Retina (tissue), 1 donor: ENCODE data around the gene MFSD2A.
"Not testable (repeated sequence)": the region's sequence is repeated elsewhere in the genome, so short reads cannot be mapped to it uniquely, and the experiment has no call there.

Source experiments
- DNase-seq: peaks from one replicate; pipeline ENCODE4 v3.0.0-alpha.2; 2016

Gene MFSD2A

GRCh38 chr1:39940980-39941871, 13.7 kb upstream of the MFSD2A start:
- no peak for DNase-seq

GRCh38 chr1:39943471-39944290, 11.3 kb upstream of the MFSD2A start:
- DNase-seq: no peak

DNA sequence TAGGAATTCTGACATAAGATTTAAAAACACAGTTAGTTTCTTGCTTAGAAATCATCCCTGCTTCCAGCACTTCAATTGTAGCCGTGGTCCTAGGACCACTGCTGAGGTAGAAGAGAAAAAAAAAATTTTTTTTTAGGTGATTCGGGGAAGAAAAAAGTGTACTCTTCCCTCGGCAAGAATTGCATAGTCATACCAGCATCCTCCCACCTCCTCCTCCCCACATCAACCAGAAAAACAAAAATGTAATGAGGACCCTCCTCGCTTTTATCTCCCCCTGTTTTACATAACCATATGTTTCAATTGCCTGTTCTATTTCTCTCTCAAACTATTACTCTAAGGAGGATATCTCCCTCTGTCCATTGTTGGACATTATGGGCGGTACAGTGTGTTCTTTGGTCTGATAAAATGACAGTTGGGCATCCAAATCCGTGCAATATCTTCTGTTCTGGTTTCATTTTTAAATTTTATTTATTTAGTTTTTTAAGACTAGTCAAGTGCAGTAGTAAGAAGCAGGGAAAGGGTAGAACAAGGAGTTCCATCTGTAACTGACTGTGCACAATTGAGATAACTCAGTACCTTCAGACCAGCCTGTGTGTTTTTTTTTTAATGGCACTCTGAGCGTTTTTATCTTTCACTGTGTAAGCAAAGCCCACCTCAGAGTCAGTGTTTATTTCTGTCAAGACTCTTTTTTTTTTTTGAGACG, 10.4 kb upstream of the MFSD2A start:
- DNase-seq: no peak

- DNase-seq: no peak
Measured at GRCh38 chr1:39946216-39946615, 8.7 kb upstream of the MFSD2A start.

- no peak for DNase-seq
Measured at GRCh38 chr1:39947260-39947659, 7.7 kb upstream of the MFSD2A start.

DNA sequence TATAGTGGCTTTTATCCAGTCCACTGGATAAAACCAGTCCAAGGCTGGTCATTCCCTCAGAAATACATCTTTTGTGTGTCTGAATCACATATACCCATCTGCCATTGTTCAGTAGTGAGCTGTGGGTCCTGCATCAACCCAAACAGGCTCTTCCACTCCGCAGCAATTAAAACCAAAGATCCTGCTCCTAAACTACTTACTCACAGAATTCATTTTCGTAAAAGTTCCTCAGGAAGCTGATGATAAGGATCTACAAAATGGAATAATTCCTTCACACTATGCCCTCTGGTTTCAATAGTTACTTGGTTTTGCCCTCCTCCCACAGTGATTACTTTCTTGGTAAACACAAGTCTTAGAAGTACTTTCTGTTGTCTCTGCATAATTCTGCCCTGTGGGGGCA, 5.1 kb upstream of the MFSD2A start:
- no peak for DNase-seq

GRCh38 chr1:39951926-39952325, 3.0 kb upstream of the MFSD2A start:
- no peak for DNase-seq

DNA sequence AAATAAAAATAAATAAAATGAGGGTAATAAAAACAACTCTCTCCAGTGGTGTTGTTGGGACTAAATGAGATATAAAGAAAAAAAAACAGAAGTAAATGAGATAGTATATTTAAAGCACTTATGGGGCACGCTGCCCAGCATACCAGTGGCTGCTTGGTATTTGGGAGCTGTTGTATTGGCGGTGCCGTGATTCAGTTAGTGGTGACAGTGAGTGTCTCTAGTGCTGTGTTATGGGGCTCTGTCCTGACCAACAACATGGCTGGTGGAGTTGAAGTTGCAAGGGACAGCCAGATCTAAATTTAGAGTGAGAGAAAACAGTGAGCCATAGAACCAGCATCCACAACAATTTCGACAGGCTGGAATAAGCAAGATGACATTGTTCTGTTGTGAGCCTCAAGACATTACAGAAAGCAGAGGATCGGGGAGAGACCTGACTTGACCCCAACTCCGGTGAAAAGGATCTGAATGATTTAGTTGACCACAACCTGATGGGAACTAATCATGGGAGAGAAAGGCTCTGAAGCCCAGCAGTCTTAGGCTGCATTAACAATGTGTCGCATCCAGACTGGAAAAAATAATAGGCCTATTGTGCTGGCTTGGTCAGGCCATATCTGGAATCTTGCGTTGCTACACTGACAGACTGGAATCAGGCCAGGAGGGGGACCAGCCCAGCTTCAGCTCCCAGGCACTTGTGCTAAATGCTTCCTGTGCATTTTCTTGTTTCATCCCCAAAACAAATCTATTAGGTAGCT, 2.4 kb upstream of the MFSD2A start:
- peak; percentile 60 for DNase-seq

- no peak for DNase-seq
Measured at GRCh38 chr1:39954324-39954869, 548 bp upstream of the MFSD2A start.

GRCh38 chr1:39955547-39956539, 898 bp downstream of the MFSD2A start:
- peak; percentile 71 for DNase-seq

GRCh38 chr1:39957299-39958015, 2.5 kb downstream of the MFSD2A start:
- DNase-seq: no peak

DNA sequence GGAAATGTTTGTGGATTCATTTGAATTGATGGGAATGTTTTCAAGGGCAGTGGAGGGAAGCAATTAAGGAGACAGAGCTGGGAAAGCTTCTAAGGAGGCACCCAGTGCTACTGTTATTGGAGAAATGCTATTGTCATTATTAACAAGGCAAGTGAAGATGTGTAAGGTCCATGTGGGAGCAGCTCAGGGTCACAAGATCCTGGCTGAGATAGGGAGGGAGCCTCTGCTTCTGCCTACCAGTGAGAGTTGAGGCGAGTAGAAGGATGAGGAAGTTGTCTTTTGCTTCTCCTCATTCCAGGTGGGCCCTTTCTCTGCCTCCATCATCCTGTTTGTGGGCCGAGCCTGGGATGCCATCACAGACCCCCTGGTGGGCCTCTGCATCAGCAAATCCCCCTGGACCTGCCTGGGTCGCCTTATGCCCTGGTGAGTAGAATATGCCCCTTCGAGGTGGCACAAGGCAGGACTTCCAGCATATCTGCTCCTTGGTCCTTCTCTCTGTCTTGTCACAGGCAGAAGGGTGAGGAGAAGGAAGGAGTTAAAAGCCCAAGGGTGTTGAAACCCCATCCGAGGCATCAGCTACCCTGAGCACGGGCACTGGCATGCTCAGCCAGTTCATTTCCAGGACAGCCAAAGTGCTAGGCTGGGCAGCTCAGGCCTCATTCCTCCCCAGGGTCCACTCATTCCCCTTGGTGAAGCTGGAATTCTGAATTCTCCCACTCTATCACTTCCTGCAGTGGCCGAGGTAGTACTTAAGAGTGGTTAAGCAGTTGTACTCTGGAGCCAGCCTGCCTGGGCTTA, 3.7 kb downstream of the MFSD2A start:
- no peak for DNase-seq

DNA sequence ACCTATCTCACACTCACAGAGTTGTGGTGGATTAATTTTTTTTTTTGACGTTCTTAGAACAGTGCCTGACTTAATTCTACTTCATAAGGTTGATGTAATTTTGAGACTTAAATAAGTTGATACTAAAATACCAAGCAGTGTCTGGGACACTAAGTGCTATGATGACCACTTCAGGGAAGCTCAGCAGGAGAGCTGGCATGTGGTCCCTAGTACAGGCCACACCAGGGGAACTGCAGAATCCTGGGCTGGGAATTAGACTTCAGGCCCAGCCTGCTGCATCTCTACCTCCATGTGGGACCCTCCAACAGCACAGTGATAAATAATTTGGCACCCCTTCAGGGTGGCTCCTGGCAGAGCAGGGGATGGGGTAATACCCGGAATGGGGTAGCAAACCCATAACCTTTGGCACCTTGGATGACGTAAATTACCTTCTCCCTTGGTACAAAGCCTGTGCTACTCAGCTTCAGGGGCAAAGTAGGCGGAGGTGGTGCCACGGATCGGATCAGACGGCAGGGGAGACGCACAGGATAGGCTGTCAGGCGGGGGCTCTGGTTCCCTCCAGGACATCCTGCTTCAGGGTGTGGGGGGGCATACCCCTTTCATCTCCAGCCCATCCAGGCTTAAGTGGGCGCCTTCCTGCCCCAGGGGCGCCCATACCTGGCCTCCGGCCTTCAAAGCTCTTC, 4.8 kb downstream of the MFSD2A start:
- DNase-seq: no peak

DNA sequence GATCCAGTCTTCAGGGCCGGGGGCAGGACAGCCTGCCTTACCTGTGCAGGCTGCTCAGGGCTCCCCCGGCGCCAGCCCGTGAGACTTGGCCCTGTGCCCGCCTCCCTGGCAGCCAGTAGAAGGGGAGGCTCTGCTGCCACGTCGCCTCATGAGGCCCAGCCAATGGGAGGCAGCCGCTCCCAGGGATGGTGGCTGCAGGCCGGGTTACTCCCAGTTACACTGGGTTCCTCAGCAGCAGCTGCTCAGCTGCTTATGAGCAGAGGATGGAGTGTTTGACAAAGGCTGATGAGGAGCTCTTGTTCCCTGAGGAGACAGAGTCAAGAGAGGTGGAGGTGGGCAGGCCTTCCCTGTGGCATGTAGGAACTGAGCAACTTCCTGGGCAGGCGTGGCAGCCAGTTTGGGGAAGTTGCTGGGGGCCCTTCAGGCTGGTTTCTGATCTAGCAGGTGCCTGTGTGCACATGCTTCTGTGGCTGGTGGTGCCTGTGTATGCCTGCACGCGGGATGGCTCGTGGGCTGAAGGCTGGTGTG, 5.5 kb downstream of the MFSD2A start:
- no peak for DNase-seq

DNA sequence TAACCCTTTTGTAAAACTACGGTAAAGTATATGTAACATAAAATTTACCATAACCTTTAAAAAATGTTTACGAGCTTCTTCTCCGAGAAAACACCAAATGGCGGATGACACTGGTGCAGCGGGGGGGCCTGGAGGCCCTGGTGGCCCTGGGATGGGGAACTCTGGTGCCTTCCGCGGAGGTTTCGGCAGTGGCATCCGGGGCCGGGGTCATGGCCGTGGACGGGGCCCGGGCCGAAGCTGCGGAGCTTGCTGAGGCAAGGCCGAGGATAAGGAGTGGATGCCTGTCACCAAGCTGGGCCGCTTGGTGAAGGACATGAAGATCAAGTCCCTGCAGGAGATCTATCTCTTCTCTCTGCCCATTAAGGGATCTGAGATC, 7.5 kb downstream of the MFSD2A start:
- no peak for DNase-seq

DNA sequence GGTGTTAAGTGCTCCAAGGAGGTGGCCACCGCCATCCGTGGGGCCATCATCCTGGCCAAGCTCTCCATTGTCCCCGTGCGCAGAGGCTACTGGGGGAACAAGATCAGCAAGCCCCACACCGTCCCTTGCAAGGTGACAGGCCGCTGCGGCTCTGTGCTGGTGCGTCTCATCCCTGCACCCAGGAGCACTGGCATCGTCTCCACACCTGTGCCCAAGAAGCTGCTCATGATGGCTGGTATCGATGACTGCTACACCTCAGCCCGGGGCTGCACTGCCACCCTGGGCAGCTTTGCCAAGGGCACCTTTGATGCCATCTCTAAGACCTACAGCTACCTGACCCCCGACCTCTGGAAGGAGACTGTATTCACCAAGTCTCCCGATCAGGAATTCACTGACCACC, 8.0 kb downstream of the MFSD2A start:
- not testable (repeated sequence) for DNase-seq

GRCh38 chr1:39964552-39964951, 9.6 kb downstream of the MFSD2A start:
- no peak for DNase-seq

- DNase-seq: no peak
Measured at GRCh38 chr1:39965044-39965443, 10.1 kb downstream of the MFSD2A start.

DNA sequence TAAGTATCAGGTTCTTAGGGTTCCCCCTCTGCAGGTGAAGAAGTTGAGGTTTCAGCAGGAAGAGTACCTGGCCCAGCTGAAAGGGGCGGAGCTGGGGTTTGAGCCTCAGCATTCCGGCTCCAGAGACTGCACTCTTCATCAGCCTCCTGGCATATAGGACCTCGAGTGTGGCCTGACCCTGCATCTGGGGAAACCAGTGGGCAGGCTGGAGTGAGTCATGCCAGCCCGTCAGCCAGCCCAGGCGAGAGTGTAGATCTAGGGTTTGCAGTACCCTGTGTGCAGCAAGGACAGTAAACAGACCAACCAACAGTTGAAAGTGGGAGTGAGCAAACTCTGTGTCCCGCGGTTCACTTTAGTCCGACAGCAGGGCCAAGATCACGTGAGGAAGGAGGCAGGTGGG, 14.1 kb downstream of the MFSD2A start:
- DNase-seq: no peak
